Stimulated activated naive CD4-positive, alpha-beta T cell treated with Interleukin-2 at 50 U/mL for 16 hours (primary cell): Measurements from ENCODE around the gene HSPG2.
"Not testable (repeated sequence)": the region's sequence is repeated elsewhere in the genome, so short reads cannot be mapped to it uniquely, and the experiment has no call there.

Experiments
- DNase-seq: peaks from one replicate; lab custom pipeline; 2025; lab: John Stamatoyannopoulos, UW

The HSPG2 gene

DNA sequence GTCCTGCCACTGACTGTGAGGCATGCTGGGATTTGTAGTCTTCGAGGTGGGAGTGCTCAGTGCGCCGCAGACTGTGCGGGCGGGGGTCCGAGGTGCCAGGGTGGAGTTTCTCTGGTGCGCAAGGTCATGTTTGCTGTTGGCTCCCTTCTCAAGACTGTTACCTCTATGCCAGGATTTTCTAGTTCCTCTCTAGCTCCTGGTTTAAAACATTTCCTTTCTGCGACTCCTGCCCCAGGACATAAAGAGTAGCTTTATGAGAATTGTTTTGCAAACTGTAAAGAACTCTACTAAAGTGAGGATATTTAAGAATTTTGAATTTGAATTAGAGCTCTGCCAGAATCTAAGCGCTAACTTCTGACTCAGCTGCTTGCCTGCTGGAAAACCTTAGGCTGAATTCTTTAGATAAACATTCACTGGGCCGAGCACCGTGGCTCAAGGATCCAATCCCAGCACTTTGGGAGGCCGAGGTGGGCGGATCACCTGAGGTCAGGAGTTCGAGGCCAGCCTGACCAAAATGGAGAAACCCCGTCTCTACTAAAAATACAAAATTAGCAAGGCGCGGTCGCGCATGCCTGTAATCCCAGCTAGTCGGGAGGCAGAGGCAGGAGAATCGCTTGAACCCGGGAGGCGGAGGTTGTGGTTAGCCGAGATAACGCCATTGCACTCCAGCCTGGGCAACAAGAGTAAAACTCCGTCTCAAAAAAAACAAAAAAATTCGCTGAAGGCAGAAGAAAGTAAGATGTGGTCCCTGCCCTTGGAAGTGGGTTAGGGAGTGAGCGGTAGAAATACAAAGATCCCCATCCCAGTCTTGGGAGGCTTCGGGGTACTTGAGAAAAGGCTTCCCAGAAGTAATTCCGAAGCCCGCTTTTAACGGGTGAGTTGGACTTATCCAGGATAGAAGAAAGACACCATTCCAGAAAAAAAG, 153.2 kb downstream of the HSPG2 start:
- no peak for DNase-seq

DNA sequence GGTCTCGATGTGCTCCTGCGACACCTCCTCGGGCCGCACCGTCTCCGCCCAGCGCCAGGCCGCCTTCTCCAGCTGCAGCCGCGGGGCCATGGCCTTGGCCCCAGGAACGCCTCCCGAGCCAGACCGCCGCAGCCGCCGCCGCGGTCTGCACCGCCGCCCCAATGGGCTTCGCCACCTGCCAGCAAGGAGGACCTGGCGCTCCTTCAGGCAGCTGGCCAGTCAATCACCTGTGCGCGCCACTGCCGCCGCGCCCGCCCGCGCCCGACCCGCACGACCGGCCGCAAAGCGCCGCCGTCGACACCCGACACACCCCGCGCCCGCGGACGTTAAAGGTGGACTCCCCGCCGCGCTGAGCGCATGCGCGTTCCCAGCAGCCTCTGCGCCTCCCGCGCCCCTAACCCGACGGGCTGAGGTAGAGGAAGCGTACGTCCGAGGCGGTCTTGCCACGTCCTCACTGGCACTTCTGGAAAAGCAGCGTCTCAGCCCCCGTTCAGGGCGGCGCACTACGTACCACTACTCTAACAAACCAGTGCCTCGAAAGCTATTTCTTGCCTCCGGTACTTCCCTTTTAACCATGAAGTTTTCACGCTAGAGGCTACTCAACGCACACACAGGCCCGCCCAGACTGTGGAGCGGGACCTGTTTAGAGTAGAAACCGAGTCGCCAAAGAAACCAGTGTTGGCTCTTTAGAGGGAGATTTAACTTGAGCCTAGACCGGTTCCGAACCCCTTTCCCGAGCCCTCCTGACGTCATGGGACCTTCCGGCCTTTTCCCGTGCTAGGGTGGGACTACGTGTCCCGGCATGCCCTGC, 154.0 kb downstream of the HSPG2 start, which contains the start of gene USP48:
Gene USP48, minus strand, starts transcription at position 282 of the 811 bp plus-strand sequence. Its CDS starts 192 bp downstream, at position 90.
- DNase-seq, result peak; percentile 95

DNA sequence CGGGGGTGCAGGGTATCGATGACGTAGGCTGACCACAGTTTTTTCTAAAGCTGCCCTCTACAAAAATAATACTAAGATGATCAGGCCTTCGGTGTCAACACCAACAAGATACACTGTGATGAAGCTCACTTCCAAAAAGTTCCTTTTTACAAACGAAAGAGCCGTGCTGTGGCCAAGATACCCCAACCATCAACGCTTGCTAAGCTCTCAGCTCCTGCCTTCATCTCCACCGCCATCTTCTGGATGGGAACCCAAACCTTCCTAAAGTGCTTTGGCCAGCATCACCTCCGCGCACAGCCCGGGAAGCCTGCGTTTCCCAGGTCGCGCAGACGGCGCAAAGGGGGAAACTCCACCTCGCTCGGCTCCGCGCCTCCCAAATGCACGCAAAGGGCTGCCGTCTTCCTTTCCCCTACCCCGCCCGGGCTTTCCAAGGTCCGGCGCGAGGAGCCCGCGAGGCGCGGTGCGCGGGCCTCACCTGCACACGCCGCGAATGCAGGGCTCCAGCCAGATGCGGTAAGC, 154.7 kb downstream of the HSPG2 start:
- DNase-seq, result peak; percentile 66

DNA sequence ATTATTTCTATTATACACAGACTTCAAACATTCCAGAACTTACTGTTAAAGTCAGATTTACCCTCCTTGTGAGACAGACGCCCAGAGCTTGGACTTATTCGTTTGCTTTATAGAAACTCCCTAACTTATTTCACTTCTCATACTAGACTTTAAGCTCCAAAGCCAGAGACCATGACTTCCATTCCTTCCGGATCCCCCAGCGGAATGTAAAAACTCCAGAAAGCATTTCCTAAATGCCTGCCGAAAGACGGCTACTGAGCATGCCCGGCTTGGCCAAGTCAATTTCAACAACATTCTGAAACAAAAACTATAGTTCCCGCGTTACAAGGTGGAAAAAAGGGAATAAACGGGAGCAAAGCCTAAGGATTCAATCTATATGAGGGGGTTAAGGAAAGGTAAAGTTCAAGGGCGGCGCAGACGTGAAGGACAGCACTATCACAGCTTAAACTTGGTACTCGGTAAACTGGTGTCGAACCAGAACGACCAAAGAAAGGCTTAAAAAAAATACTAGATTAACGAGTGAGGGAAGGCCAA, 155.2 kb downstream of the HSPG2 start:
- peak; percentile 25 for DNase-seq

DNA sequence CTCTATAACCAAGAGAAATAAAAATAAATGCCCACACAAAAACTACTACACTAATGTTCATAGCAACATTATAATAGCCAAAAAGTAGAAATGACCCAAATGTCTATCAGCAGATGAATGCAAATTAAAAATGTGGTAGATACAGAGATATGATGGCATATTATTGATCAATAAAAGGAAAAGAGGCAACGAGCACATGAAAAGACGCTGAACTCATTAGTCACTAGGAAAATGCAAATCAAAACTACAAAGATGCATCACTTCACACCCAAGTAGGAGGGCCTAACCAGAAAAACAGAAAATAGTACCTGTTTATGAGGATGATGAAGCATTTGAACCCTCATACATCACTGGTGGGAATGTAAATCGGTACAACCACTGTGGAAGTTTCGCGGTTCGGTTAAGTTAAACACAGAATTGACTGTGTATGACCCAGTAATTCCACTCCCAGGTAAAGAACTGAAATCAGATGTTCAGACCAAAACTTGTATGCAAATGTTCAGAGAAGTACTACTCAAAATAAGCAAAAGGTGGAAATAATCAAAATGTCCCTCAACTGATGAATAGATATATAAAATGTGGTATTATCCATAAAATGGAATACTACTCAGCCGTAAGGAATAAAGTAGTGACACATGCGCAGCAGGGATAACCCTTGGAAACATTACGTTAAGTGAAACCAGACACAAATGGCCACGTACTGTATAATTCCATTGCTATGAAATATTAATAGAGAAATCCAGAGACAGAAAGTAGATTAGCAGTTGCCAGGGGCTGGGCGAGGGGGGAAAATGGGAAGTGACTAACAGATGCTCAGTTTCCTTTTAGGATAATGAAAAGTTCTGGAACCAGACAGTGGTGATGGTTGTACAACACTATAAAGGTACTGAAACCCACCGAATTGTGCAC, 157.2 kb downstream of the HSPG2 start:
- peak; percentile 55 for DNase-seq

DNA sequence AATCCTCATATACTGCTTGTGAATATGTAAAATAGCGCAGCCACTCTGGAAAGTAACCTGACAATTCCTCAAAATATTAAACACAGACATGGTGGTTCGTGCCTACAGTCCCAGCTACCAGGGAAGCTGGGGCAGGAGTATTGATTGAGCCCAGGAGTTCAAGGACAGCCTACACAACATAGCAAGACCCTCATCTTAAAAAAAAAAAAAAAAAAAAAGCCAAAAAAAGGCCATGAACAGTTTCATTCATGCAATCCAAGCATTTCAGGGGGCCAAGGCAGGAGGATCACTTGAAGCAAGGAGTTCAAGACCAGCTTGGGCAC, 158.7 kb downstream of the HSPG2 start:
- DNase-seq, result no peak

DNA sequence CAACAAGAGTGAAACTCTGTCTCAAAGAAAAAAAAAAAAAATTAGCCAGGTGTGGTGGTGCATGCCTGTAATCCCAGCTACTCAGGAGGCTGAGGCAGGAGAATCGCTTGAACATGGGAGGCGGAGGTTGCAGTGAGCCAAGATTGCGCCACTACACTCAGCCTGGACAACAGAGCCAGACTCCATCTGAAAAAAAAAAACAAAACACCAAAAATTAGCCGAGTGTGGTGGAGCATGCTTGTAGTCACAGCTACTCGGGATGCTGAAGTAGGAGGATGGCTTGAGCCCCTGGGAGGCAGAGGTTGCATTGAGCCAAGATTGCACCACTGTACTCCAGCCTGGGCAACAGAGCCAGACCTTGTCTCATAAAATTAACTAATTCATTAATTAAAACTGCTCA, 160.2 kb downstream of the HSPG2 start:
- not testable (repeated sequence) for DNase-seq

DNA sequence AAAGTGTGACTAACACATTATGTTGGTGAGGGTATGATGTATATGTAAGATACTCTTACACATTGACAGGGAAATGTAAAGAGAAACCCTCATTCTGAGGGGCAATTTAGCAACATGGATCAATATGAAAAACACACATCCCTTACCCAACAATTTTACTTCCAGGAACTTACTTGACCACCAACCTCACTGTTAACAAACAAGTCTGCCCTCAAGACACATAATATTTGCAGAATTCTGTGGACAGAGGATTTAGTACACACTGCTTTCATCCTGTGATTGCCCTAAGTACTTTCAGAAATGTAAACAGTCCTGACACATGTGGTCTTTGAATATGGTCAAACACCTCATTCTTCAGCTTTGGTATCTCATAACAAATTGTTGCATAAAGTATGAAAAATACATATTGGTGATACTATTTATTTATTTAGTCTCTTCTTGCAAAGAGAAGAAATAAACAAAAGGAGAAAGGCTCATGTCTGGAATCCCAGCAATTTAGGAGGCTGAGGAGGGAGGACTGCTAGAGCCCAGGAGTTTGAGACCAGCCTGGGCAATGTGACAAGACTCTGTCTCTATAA, 161.0 kb downstream of the HSPG2 start:
- no peak for DNase-seq

DNA sequence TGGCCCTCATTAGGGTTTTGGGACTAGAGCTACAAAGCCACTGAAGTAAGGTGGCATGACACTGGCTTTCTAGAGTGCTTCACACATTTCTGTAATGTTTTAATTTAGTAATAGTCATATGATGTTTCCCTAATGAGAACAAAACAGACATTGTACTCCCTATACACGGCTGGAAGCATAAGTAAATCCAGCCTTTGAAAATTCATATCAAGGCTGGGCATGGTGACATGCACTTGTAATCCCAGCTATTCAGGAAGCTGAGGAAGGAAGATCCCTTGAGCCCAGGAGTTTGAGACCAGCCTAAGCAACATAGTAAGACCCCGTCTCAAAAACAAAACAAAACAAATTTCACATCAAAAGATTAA, 161.6 kb downstream of the HSPG2 start:
- DNase-seq, result no peak

DNA sequence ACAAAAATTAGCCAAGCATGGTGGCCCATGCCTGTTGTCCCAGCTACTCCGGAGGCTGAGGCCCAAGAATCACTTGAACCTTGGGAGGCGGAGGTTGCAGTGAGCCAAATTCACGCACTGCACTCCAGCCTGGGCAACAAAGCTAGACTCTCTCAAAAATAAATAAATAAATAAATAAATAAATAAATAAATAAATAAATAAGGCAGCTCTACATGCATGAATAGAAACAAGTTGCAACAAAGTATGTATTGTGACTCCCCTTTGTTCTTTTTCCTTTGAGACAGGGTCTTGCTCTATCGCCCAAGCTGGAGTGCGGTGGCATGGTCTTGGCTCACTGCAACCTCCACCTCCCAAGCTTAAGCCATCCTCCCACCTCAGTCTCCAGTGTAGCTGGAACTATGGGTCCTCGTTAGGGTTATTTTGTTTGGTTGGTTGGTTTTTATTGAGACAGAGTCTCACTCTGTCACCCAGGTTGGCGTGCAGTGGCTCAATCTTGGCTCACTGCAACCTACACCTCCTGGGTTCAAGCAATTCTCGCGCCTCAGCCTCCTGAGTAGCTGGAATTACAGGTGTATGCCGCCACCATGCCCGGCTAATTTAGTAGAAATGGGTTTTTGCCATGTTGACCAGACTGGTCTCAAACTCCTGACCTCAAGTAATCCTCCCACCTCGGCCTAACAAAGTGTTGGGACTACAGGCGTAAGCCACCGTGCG, 162.1 kb downstream of the HSPG2 start:
- DNase-seq, result no peak

DNA sequence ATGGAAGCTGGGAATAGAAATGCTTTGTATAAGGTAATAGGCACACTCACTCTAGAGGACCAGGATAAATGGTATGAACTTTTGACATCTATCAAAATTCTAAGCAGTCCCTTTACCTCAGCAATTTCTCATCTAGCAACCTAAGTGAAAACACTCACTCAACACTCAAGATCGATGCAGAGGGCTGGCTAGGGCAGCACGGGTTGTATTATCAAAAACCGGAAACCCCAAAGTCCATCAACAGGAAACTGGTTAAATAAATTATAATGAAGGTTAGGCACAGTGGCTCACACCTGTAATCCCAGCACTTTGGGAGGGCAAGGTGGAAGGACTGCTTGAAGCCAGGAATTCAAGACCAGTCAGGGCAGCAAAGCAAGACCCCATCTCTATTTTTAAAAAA, 163.5 kb downstream of the HSPG2 start:
- DNase-seq, result no peak
